IMR-90 (cell line): Measurements from ENCODE around the gene MNT. TPM values are rescaled to one million over a fixed set of nuclear protein-coding genes. Genes with fewer than 3 reads are reported as not detected.

ENCODE experiments used
- ATAC-seq: fragments of 200-7000 bp; cut with Tn5 transposase; 2 replicates; pipeline ENCODE4 v1.9.1; 2020; ENCODE audit warnings: low read depth, mild to moderate bottlenecking, moderate library complexity
- BruUV-seq: library from RNA; stranded (reverse); fragments of 400-500 nt; replicated peaks from 2 replicates; lab custom pipeline; 2021; lab: Mats Ljungman, UMichigan
- CTCF ChIA-PET: fragments of 300-600 bp; formaldehyde crosslinking; extraction: SDS; loops from one replicate; lab custom pipeline; 2021; ENCODE audit warnings: antibody characterized with exemption; lab: Yijun Ruan, JAX
- POLR2A ChIA-PET: fragments of 300-600 bp; sonication (Branson Sonifier 250); formaldehyde crosslinking; loops from one replicate; lab custom pipeline; 2022; ENCODE audit warnings: antibody characterized with exemption; ENCODE audit not compliant: unreplicated experiment; lab: Charles Lee
- DNase-seq: peaks from one replicate; pipeline ENCODE4 v3.0.0; 2013
- H2AFZ ChIP-seq: replicated peaks from 2 replicates; pipeline ENCODE3; 2013; ENCODE audit warnings: low read length, mild to moderate bottlenecking; ENCODE audit not compliant: poor library complexity
- H2AK5ac ChIP-seq: 2 replicates; pipeline ENCODE4 v1.6.1; 2013; ENCODE audit warnings: low read depth, low read length, inconsistent platforms
- H2AK9ac ChIP-seq: replicated peaks from 2 replicates; pipeline ENCODE3; 2013; ENCODE audit warnings: mild to moderate bottlenecking, low read depth, low read length, moderate library complexity; ENCODE audit not compliant: poor library complexity
- H2BK120ac ChIP-seq: 2 replicates; pipeline ENCODE4 v1.6.1; 2013; ENCODE audit warnings: low read depth, low read length, inconsistent platforms
- H2BK15ac ChIP-seq: 3 replicates; pipeline ENCODE4 v1.6.1; 2013; ENCODE audit warnings: low read depth, low read length, inconsistent platforms
- H2BK20ac ChIP-seq: 2 replicates; pipeline ENCODE4 v1.6.1; 2013; ENCODE audit warnings: low read depth, mild to moderate bottlenecking, inconsistent platforms, low read length, moderate library complexity
- H2BK5ac ChIP-seq: 2 replicates; pipeline ENCODE4 v1.6.1; 2013; ENCODE audit warnings: mild to moderate bottlenecking, low read depth, low read length, inconsistent platforms; ENCODE audit not compliant: poor library complexity, severe bottlenecking
- H3K14ac ChIP-seq: replicated peaks from 2 replicates; pipeline ENCODE4 v1.6.1; 2013; ENCODE audit warnings: low read depth, low read length, inconsistent platforms
- H3K18ac ChIP-seq: 2 replicates; pipeline ENCODE4 v1.6.1; 2013; ENCODE audit warnings: low read depth, low read length, control low read depth
- H3K23ac ChIP-seq: 2 replicates; pipeline ENCODE4 v1.6.1; 2013; ENCODE audit warnings: low read depth, low read length, inconsistent platforms
- H3K27ac ChIP-seq: 2 replicates; pipeline ENCODE4 v1.5.1; 2013; ENCODE audit warnings: mild to moderate bottlenecking, control low read depth, low read length; ENCODE audit not compliant: insufficient read depth
- H3K27me3 ChIP-seq: 2 replicates; pipeline ENCODE4 v1.6.1; 2013; ENCODE audit warnings: low read length; ENCODE audit not compliant: control insufficient read depth, insufficient read depth
- H3K36me3 ChIP-seq: 2 replicates; pipeline ENCODE4 v1.6.1; 2013; ENCODE audit warnings: low read length, mixed read lengths; ENCODE audit not compliant: control insufficient read depth, insufficient read depth
- H3K4ac ChIP-seq: 2 replicates; pipeline ENCODE4 v1.6.1; 2013; ENCODE audit warnings: low read depth, low read length, inconsistent platforms
- H3K4me1 ChIP-seq: 2 replicates; pipeline ENCODE4 v1.6.1; 2013; ENCODE audit warnings: low read length, mixed read lengths; ENCODE audit not compliant: control insufficient read depth, insufficient read depth
- H3K4me2 ChIP-seq: 2 replicates; pipeline ENCODE4 v1.6.1; 2013; ENCODE audit warnings: low read depth, mild to moderate bottlenecking, control low read depth, low read length, moderate library complexity
- H3K4me3 ChIP-seq: 2 replicates; pipeline ENCODE4 v1.5.1; 2013; ENCODE audit warnings: low read depth, mild to moderate bottlenecking, control low read depth, low read length, moderate library complexity; ENCODE audit not compliant: insufficient read depth
- H3K56ac ChIP-seq: 2 replicates; pipeline ENCODE4 v1.6.1; 2013; ENCODE audit warnings: low read length, inconsistent platforms; ENCODE audit not compliant: insufficient read depth; ENCODE audit errors: extremely low read depth
- H3K79me1 ChIP-seq, 2 experiments: 2 replicates each; pipeline ENCODE4 v1.6.1; 2013; ENCODE audit warnings: low read length in 2 of 2, inconsistent platforms in 1 of 2, low read depth in 1 of 2
- H3K9ac ChIP-seq: 2 replicates; pipeline ENCODE4 v1.6.1; 2013; ENCODE audit warnings: low read depth, low read length, control low read depth
- H3K9me1 ChIP-seq: 2 replicates; pipeline ENCODE4 v1.6.1; 2013; ENCODE audit warnings: low read length, inconsistent platforms; ENCODE audit not compliant: insufficient read depth
- H3K9me3 ChIP-seq: 2 replicates; pipeline ENCODE4 v1.6.1; 2013; ENCODE audit warnings: low read length; ENCODE audit not compliant: control insufficient read depth, insufficient read depth
- H4K20me1 ChIP-seq: 2 replicates; pipeline ENCODE4 v1.6.1; 2013; ENCODE audit warnings: low read length, inconsistent platforms; ENCODE audit not compliant: insufficient read depth
- H4K5ac ChIP-seq: 2 replicates; pipeline ENCODE4 v1.6.1; 2013; ENCODE audit warnings: mild to moderate bottlenecking, low read depth, low read length, control low read depth
- H4K8ac ChIP-seq, 2 experiments: 2 replicates each; pipeline ENCODE4 v1.6.1; 2013; ENCODE audit warnings: low read depth in 2 of 2, low read length in 2 of 2, control low read depth in 1 of 2, inconsistent platforms in 1 of 2
- H4K91ac ChIP-seq: 2 replicates; pipeline ENCODE4 v1.6.1; 2013; ENCODE audit warnings: low read depth, low read length, inconsistent platforms; ENCODE audit not compliant: insufficient read depth
- CEBPB ChIP-seq: IDR thresholded peaks from 2 replicates; pipeline ENCODE4 v1.6.1; 2012; ENCODE audit warnings: low read depth, low read length, improper control_type of control experiment
- CHD1 ChIP-seq: IDR thresholded peaks from 2 replicates; pipeline ENCODE4 v1.6.1; 2012; ENCODE audit warnings: low read depth, low read length, improper control_type of control experiment
- MAFK ChIP-seq: IDR thresholded peaks from 2 replicates; pipeline ENCODE4 v1.6.1; 2012; ENCODE audit warnings: low read depth, low read length, improper control_type of control experiment
- MAZ ChIP-seq: IDR thresholded peaks from 2 replicates; pipeline ENCODE4 v1.6.1; 2012; ENCODE audit warnings: low read depth, mild to moderate bottlenecking, low read length, improper control_type of control experiment, moderate library complexity, borderline replicate concordance
- POLR2A ChIP-seq: IDR thresholded peaks from 2 replicates; pipeline ENCODE4 v1.6.1; 2012; ENCODE audit warnings: mild to moderate bottlenecking, low read depth, low read length
- RAD21 ChIP-seq: IDR thresholded peaks from 2 replicates; pipeline ENCODE4 v1.6.1; 2012; ENCODE audit warnings: low read length, improper control_type of control experiment
- RCOR1 ChIP-seq: IDR thresholded peaks from 2 replicates; pipeline ENCODE4 v1.6.1; 2012; ENCODE audit warnings: mild to moderate bottlenecking, low read length, improper control_type of control experiment; ENCODE audit not compliant: insufficient replicate concordance
- RFX5 ChIP-seq: IDR thresholded peaks from 2 replicates; pipeline ENCODE4 v1.8.0; 2012; ENCODE audit warnings: low read depth, mild to moderate bottlenecking, low read length, moderate library complexity
- WGBS, 2 experiments: methylation state at CpG; one replicate each; pipeline versions ENCODE4 v1.1.5 to v1.1.7; 2013; ENCODE audit warnings: missing lambda C conversion rate in 2 of 2; ENCODE audit not compliant: insufficient read length in 1 of 2; ENCODE audit errors: extremely low coverage in 2 of 2; 5-methylcytosine and 5-hydroxymethylcytosine counted together
- dilution Hi-C: fragments of 300-500 bp; cut with HindIII; formaldehyde crosslinking; loops from one replicate; pipeline ENCODE4 v1.14.3; 2018; ENCODE audit warnings: low sequenced_read_pairs; ENCODE audit not compliant: unreplicated experiment
- in situ Hi-C: fragments of 300-500 bp; cut with MboI; formaldehyde crosslinking; loops from 3 replicates; pipeline ENCODE4 v1.14.3; 2019; ENCODE audit warnings: low sequenced_read_pairs, inconsistent platforms, mixed read lengths
- intact Hi-C: fragments of 100-400 bp; cut with micrococcal nuclease; formaldehyde crosslinking; loops from 2 replicates; pipeline ENCODE4 v1.10.0; 2022
- polyA plus RNA-seq, 3 experiments: library from polyadenylated mRNA; depleted of rRNA; stranded (reverse); fragments of >200 nt; gene quantifications; 2 replicates each; pipeline ENCODE4 v1.2.3, GENCODE V29; 2012; ENCODE audit warnings: low replicate concordance in 1 of 3
- total RNA-seq: library from RNA; depleted of rRNA; stranded (reverse); fragments of >200 nt; gene quantifications from 2 replicates; pipeline ENCODE4 v1.2.3, GENCODE V29; 2012

Gene MNT
- total and polyA plus RNA-seq, 2 of the 4 experiments (the other 2 are of a cell fraction) = 1.4 to 8.3 TPM

- H4K5ac ChIP-seq = 0 out of 2 replicates have a peak overlapping the region, but pooled peaks have one; percentile 28
- no peaks in the 10 kb centered on the region for H3K27me3 ChIP-seq
- 0% methylated on average over 24 of the region's 92 CpGs; no CpG with 5 or more reads in 1 of the 2 experiments for WGBS, 2 experiments
- peak overlapping the region; percentile 92 for H3K14ac ChIP-seq
- H2AK9ac ChIP-seq = peak overlapping the region; percentile 92
- ATAC-seq (peak; percentile 72), DNase-seq (peak; percentile 44)
- CTCF ChIA-PET = interaction anchor here (1.5 kb wide), 1 partner anchor 79 kb away, joined by 4 read pairs; no protein-coding TSS in a partner anchor
- no peak overlapping the region for H2BK20ac ChIP-seq
- peak overlapping the region; percentile 66 for H2BK5ac ChIP-seq
- peak overlapping the region; percentile 38 for H2AK5ac ChIP-seq
- H2BK15ac ChIP-seq = no peak overlapping the region
- peak overlapping the region; percentile 76 for H3K9ac ChIP-seq
- H3K36me3 ChIP-seq = peaks cover 22% of the 10 kb centered on the region
- peak overlapping the region; percentile 98 for H2AFZ ChIP-seq
- H3K79me1 ChIP-seq = peaks cover 38 to 70% of the 10 kb centered on the region in 2 experiments
- dilution Hi-C loops = no loop called here
- H4K20me1 ChIP-seq = peaks cover 15% of the 10 kb centered on the region
- peak overlapping the region; percentile 50 for H3K23ac ChIP-seq
- peak overlapping the region; percentile 65 for H3K4me3 ChIP-seq
- no TSS peak for BruUV-seq
- peaks cover 11% of the 10 kb centered on the region for H3K4me1 ChIP-seq
- H4K8ac ChIP-seq = peak overlapping the region in 1 of 2 experiments; percentile 90; a peak in 2 of 4 replicates
- no peaks in the 10 kb centered on the region for H3K9me3 ChIP-seq
- in situ Hi-C loops = no loop called here
- H2BK120ac ChIP-seq = no peak overlapping the region
- H3K4ac ChIP-seq = peak overlapping the region; percentile 59
- no peak for TF ChIP-seq RAD21
- no peak for TF ChIP-seq RFX5
- 0 out of 2 replicates have a peak, but pooled peaks have one; percentile 46 for TF ChIP-seq CHD1
- TF ChIP-seq MAZ = peak; percentile 36; the same call in 1 of the 2 replicates
- 0 out of 2 replicates have a peak, but pooled peaks have one; percentile 55 for TF ChIP-seq POLR2A
- TF ChIP-seq RCOR1 = no peak
- TF ChIP-seq CEBPB = no peak
- TF ChIP-seq MAFK = no peak
- POLR2A ChIA-PET = no interaction called here
- no peak overlapping the region for H3K18ac ChIP-seq
- peaks cover 9% of the 10 kb centered on the region; the same call in 1 of the 2 replicates for H3K9me1 ChIP-seq
- H3K4me2 ChIP-seq = peak overlapping the region; percentile 95
- H4K91ac ChIP-seq = no peak overlapping the region
- no peak overlapping the region for H3K56ac ChIP-seq
- peak overlapping the region; percentile 62; the same call in 1 of the 2 replicates for H3K27ac ChIP-seq
- intact Hi-C loops = loop anchor here (5.0 kb wide), 1 partner anchor 285 kb away; no protein-coding TSS in a partner anchor
Measured at GRCh38 chr17:2337544-2338314, 63.1 kb downstream of the MNT start.
